GM11168 (cell line): ENCODE data around the gene SGPP1.
"Not testable (repeated sequence)": the region's sequence is repeated elsewhere in the genome, so short reads cannot be mapped to it uniquely, and the experiment has no call there.

Experiments used
- in situ Hi-C: fragments of 300-500 bp; cut with MboI; formaldehyde crosslinking; loops from one replicate; pipeline ENCODE4 v1.12.0; 2022; ENCODE audit warnings: low sequenced_read_pairs; ENCODE audit not compliant: unreplicated experiment

Gene SGPP1

GRCh38 chr14:63677891-63678379, 49.9 kb downstream of the SGPP1 start:
- in situ Hi-C loops: no loop called here

- in situ Hi-C loops: no loop called here
Observed at GRCh38 chr14:63676615-63677014, 51.2 kb downstream of the SGPP1 start.

- in situ Hi-C loops: no loop called here
Observed at GRCh38 chr14:63673886-63674497, 53.9 kb downstream of the SGPP1 start.

DNA sequence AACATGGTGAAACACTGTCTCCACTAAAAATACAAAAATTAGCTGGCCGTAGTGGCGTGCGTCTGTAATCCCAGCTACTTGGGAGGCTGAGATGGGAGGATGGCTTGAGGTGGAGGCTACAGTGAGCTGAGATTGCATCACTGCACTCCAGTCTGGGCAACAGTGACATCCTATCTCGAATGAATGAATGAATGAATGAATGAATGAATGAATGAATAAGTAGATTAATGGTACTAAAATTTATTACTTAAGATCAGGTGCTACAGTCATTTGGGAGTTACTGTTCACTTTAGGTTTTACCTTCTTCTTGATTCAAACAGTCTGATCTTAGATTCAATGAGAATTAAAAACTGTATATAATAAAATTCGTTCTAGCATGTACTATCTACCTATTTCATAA, 54.6 kb downstream of the SGPP1 start:
- in situ Hi-C loops: no loop called here

- in situ Hi-C loops: no loop called here
Observed at GRCh38 chr14:63672417-63673180, 55.3 kb downstream of the SGPP1 start.

DNA sequence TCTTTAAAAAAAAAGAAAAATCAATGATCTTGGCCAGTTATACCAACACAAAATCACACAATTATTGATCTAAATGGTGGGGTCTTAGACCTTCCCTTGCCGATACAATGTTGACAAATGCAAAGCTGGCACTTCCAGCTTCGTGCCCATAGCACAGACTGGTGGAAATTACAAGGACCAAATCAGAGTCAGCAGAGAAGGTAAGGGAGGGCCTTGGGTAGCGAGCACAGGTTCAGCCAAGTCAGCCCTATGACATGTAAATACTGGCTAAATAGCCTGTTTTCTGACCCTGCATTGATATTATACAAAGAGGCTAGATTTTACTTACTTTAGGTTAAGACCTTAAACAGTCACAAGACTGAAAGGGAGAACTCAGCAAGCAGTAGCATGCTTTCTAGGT, 55.9 kb downstream of the SGPP1 start:
- in situ Hi-C loops: no loop called here

- in situ Hi-C loops: no loop called here
Observed at GRCh38 chr14:63670692-63671091, 57.2 kb downstream of the SGPP1 start.

GRCh38 chr14:63666335-63666734, 61.5 kb downstream of the SGPP1 start:
- in situ Hi-C loops: no loop called here

- in situ Hi-C loops: no loop called here
Observed at GRCh38 chr14:63663428-63664341, 64.2 kb downstream of the SGPP1 start.

DNA sequence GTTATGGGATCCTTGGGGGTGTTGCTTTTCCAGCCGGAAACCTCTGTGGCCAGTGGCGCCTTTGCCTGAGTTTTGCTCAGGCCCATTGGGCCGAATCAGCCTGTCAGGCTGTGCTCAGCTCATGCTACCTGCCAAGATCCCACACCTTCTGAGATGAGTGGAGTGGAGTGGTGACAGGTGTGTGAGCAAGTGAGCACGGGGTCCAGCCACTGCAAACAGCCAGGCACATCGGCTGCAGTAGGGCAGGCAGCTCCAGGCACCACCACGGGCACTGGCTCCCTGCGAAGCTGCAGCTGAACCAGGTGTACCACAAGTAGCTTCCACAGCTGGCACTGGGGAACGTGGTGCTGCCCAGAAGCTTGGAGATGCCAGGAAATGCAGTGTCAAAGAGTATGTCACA, 65.1 kb downstream of the SGPP1 start:
- in situ Hi-C loops: no loop called here

GRCh38 chr14:63661881-63662280, 66.0 kb downstream of the SGPP1 start:
- in situ Hi-C loops: not testable (repeated sequence)

DNA sequence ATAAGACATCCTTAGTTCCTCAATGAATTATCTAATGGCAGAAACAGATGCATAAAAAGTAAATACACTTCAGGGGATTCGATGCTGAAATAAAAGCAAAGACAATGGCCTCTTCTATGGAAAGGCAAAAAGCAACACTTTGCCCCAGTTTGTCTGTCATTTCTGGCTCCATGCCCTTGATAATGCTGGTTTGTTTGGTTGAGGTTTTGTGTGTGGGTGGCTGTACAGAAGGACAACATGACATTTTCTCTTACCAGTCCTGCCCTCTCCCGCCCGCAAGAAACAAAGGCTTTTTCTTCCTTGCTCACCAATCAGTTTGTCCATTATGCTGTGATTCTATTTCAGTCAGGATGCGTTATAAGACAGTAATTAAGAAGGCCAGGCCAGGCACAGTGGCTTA, 68.1 kb downstream of the SGPP1 start:
- in situ Hi-C loops: no loop called here

- in situ Hi-C loops: no loop called here
Observed at GRCh38 chr14:63656194-63656593, 71.7 kb downstream of the SGPP1 start.

GRCh38 chr14:63654936-63655335, 72.9 kb downstream of the SGPP1 start:
- in situ Hi-C loops: no loop called here

- in situ Hi-C loops: no loop called here
Observed at GRCh38 chr14:63654346-63654745, 73.5 kb downstream of the SGPP1 start.

- in situ Hi-C loops: no loop called here
Observed at GRCh38 chr14:63652406-63652805, 75.5 kb downstream of the SGPP1 start.

DNA sequence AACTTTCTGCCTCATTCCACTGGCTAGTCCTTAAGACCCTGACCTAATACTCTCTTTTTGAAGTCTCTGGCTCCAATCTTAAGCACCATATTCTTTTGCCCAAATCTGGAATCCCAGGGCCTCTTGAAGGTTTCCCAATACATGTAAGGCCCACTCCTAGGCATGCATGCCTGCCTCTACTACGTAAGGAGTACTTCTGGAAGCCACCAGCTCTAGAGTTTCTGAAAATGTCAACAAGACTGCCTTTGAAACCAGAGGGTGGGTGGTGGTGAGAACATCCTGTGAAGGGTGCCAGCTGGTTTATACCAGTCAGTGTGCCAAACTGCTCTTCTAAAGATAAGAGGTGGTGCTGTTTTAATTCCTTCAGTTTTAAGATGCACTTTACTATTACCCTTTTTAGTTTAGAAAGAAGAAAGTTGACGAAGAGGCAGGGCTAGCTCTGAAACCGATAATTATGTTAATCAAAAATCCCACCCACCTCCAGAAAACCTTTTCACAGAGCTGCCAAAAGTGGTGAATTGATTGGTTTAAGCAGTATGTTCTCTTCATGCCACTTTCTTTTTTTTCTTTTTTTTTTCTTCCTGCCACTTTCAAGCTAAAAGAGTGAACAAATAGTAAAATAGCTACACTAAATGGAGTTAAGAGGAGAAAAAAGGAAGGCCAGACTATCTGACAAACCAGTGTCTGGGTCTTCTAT, 77.5 kb downstream of the SGPP1 start:
- in situ Hi-C loops: no loop called here

GRCh38 chr14:63647696-63648410, 80.0 kb downstream of the SGPP1 start:
- in situ Hi-C loops: no loop called here

DNA sequence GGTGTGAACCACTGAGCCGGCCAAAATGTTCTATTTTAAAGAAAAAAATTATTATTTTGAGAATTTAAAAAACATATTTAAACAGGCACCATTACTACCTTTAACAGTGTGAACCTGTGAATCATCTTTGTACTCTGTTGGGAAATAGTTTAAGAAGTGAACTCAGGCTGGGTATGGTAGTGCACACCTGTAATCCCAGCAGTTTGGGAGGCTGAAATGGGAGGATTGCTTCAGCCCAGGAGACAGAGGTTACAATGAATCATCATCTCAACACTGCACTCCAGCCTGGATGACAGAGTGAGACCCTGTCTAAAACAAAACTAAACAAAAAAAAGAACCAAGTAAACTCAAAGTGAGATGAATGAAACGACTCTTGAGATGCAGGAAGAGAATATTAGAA, 83.1 kb downstream of the SGPP1 start:
- in situ Hi-C loops: no loop called here
